Eye (tissue), 1 donor: ENCODE results near the gene ZG16B.

Source experiments
- DNase-seq: peaks from one replicate; pipeline ENCODE4 v3.0.0-alpha.2; 2015

ZG16B gene

GRCh38 chr16:2829501-2830354 lies at the start of gene ZG16B:
ZG16B (plus strand) TSS chr16:2830303; CDS start chr16:2830442, 139 bp downstream.
- DNase-seq = no peak

- DNase-seq = no peak
Measured at GRCh38 chr16:2782583-2783351, 47.3 kb upstream of the ZG16B start.

GRCh38 chr16:2783581-2784357 lies 46.3 kb upstream of the ZG16B start:
- no peak for DNase-seq

- DNase-seq = no peak
Measured at GRCh38 chr16:2784358-2785100, 45.6 kb upstream of the ZG16B start.

- DNase-seq = no peak
Measured at GRCh38 chr16:2785101-2785991, 44.8 kb upstream of the ZG16B start.

- DNase-seq = no peak
Measured at GRCh38 chr16:2786061-2786825, 43.9 kb upstream of the ZG16B start.

GRCh38 chr16:2786826-2787151 lies 43.3 kb upstream of the ZG16B start:
- DNase-seq = no peak

GRCh38 chr16:2787406-2787805 lies 42.7 kb upstream of the ZG16B start, which contains the start of gene PRSS33:
PRSS33 (minus strand) TSS chr16:2787560; CDS start chr16:2786547, 1,013 bp downstream.
- no peak for DNase-seq

GRCh38 chr16:2787961-2788360 lies 42.1 kb upstream of the ZG16B start:
- no peak for DNase-seq

GRCh38 chr16:2790631-2791030 lies 39.5 kb upstream of the ZG16B start:
- no peak for DNase-seq

GRCh38 chr16:2791174-2791573 lies 38.9 kb upstream of the ZG16B start:
- DNase-seq = no peak

- no peak for DNase-seq
Measured at GRCh38 chr16:2792940-2793339, 37.2 kb upstream of the ZG16B start.

- no peak for DNase-seq
Measured at GRCh38 chr16:2795395-2796143, 34.5 kb upstream of the ZG16B start.

GRCh38 chr16:2798723-2799204 lies 31.3 kb upstream of the ZG16B start:
- DNase-seq = no peak

- DNase-seq = no peak
Measured at GRCh38 chr16:2799205-2799858, 30.8 kb upstream of the ZG16B start.

GRCh38 chr16:2799859-2800226 lies 30.3 kb upstream of the ZG16B start:
- DNase-seq = no peak

- DNase-seq = no peak
Measured at GRCh38 chr16:2803545-2804195, 26.4 kb upstream of the ZG16B start.

- DNase-seq = no peak
Measured at GRCh38 chr16:2804728-2805127, 25.4 kb upstream of the ZG16B start.

- no peak for DNase-seq
Measured at GRCh38 chr16:2806286-2806685, 23.8 kb upstream of the ZG16B start.
